GM12892 (cell line): Measurements from ENCODE around the gene UGT1A8.

ENCODE experiments used
- POLR2A ChIP-seq: IDR thresholded peaks from 2 replicates; pipeline ENCODE4 v1.6.1; 2011; ENCODE audit warnings: low read depth, low read length, control low read depth
- POLR2AphosphoS5 ChIP-seq: IDR thresholded peaks from 2 replicates; pipeline ENCODE4 v1.6.1; 2011; ENCODE audit warnings: low read depth, low read length, control low read depth
- TAF1 ChIP-seq: IDR thresholded peaks from 2 replicates; pipeline ENCODE4 v1.6.1; 2011; ENCODE audit warnings: low read depth, mild to moderate bottlenecking, control low read depth, low read length, borderline replicate concordance

DNA sequence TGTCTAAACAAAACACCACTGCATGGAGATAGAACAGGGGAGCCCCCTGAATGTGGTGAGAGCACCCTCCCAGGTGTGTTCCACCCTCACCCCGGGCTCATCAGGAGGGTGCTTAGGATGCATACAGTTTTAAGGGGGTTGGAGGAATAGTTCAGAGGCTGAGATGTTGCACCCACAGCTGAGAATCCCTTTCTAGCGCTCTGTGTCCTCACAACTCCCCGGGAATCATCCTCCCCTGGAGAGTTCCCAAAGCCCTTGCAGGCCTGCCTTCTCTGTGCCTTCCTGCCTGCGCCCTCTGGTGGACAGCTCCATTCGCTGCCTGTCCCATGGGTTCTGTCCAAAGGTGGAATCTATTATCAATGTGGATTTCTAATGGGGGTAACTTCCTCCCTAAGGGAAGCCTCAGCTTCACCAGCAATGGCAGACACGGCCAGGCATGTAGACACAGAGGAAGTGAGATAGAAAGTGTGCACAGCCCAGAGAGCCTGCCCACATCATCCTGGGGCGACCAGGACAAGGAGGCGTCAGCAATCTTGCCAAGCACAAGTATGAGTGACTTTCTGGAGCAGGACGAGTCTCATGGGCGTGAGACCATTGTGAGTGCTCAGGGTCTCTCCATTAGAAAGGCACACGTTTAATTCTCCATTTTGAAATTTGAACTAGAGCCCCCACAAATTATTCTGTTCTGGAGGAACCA lies 94.0 kb downstream of the UGT1A8 start:
- TF ChIP-seq POLR2A (no peak), POLR2AphosphoS5 (no peak), TAF1 (no peak)
